ENCODE results near the gene AGO3. TPM values are rescaled to one million over a fixed set of nuclear protein-coding genes. Genes with fewer than 3 reads are reported as not detected.
A peak's percentile ranks its signal among the peaks of the same experiment; 100 is the strongest.
"Not testable (repeated sequence)": the region's sequence is repeated elsewhere in the genome, so short reads cannot be mapped to it uniquely, and the experiment has no call there.

Gene AGO3
- total RNA-seq, 1 donor from 2014 or later = 17.5 TPM

DNA sequence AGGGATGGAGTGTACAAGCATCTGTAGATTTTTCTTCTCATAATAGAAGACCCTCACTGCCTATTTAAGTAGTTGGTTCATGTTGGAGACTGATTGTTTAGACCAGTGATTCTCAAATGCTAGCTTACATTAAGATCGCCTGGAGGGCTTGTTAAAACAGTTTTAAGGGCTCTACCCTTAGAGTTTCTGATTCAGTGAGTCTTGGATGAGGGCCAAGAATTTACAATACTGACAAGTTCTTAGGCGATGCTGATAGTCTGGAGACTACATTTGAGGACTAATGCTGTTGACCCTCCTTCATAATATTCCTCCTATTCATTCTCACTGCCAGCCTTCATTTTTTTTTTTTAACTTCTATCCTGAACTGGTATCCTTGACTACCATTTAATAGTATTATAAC lies 15.2 kb upstream of the AGO3 start:
- DNase-seq (ENCODE audit: low spot score) = no peak
- intact Hi-C loops (cut with DNase I) = no loop called here

DNA sequence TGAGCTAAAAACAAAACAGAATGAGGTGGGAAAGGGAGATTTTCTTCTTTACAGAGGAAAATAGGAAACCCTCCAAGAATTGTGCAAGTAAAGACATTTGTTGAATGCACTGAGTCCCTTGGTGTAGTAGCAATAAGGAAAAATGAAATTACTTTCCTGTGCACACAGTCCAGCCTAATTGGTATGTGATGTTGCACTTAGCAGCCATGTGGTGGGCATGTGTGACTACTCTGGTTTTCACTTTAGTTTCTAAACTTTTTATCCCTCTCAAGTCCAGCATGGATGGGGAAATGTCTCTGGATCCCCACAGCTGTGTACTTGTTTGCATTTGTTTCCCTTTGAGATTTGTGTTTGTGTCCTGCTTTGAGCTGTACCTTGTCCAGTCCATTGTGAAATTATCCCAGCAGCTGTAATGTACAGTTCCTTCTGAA lies 7.1 kb upstream of the AGO3 start:
- intact Hi-C loops (cut with DNase I) = no loop called here

DNA sequence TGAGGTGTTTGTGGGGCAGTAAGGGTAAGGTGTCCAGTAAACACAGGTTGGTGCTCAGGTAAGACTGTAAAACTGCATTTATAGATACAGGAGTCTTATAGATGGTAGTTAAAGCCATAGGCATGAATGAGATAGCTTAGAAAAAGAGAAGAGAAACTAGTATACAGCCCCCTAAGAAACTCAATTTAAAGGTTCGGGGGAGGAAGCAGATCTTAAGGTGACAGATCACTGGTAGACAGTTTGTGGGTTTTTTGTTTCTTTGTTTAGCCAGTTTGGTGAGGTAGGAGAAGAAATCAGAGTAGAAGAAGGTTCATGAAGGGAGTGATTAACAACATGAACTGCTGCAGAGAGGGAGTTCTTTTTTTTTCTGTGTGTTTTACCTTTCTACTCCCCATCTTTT lies 6.1 kb upstream of the AGO3 start:
- intact Hi-C loops (cut with DNase I) = no loop called here
- DNase-seq (ENCODE audit: low spot score) = no peak

More for the DNA sequence above, 7.1 kb upstream of the AGO3 start:
- DNase-seq (ENCODE audit: low spot score) = no peak

DNA sequence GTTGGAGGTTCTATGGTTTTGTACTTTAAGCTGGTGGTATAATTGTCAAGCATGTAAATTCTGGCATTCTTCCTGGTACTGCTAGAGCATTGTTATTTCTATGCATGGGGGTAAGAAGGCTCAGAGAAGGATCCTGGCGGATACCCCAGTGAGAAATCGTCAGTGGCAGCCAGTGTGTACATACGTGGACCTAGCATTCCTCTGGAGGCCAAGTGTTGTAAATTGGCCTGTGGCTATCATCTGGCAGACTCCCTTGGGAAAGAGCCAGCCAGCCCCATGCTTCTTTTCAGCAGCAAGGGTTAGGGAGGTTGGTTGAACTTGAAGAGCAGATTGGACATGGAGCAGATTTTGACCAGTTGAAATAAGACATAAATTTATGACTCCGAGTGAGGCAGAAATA lies 5.2 kb upstream of the AGO3 start:
- no peak for DNase-seq (ENCODE audit: low spot score)
- intact Hi-C loops (cut with DNase I) = no loop called here

DNA sequence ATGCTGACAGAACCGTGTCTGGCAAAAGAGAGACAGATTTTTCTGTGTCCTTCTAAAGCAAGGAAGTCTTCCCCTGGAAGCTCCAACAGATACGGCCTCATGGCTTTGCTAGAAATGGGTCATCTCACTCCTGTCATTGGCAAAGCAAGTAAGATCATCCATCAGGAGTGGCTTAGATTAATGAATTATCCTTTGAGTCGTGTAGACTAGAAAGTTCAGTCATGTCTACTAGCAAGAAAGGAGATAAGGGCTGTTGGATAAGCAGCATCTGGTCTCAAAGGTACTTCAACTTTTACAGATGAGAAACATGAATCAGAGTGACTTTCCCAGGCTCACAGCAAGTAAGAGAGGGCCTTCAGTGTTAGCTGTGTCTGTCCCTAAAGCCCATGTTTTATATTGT lies 3.4 kb upstream of the AGO3 start:
- no peak for DNase-seq (ENCODE audit: low spot score)
- intact Hi-C loops (cut with DNase I) = no loop called here

DNA sequence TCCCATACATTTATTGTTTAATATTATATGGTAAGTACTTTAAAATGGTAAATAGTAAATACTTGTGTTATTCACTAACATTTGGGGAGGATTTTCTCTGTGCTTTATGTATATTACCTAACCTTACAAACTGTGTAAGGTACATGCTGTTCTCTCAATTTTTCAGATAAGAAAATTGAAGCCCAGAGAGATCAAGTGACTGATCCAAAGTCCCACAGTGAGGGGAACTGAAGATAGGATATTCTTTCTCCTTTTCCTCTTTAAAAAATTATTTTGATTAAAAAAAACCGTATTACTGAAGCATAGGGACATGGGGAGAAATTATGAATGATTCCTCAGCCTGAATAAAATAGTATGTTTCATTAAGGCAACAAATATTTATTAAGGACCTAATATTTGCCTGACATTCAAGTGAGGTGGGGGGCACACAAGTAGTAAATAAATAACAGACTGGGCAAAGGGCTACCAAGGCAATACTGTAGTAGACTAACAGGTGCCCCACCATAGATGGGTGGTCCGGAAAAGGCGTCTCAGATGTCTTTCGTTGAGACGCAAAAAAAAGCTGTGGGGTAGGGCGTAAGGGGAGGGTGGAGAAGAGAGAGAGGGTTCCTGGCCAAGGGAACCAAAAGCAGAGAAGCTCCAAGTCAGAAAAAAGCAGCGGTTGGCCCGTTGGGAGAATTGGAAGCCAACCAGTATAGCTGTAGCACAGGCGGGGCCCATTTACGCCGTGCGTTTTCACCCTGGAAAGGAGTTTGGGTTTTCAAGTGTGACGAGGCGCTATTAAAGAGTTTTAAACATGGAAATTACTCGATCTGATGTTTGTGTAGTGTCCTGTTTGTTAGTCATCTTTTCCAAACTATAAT lies 944 bp upstream of the AGO3 start:
- DNase-seq (ENCODE audit: low spot score) = peak; percentile 82
- intact Hi-C loops (cut with DNase I) = loop anchor here (5.0 kb wide), 1 partner anchor 48 kb away; the partner anchor contains the start of gene AGO1

DNA sequence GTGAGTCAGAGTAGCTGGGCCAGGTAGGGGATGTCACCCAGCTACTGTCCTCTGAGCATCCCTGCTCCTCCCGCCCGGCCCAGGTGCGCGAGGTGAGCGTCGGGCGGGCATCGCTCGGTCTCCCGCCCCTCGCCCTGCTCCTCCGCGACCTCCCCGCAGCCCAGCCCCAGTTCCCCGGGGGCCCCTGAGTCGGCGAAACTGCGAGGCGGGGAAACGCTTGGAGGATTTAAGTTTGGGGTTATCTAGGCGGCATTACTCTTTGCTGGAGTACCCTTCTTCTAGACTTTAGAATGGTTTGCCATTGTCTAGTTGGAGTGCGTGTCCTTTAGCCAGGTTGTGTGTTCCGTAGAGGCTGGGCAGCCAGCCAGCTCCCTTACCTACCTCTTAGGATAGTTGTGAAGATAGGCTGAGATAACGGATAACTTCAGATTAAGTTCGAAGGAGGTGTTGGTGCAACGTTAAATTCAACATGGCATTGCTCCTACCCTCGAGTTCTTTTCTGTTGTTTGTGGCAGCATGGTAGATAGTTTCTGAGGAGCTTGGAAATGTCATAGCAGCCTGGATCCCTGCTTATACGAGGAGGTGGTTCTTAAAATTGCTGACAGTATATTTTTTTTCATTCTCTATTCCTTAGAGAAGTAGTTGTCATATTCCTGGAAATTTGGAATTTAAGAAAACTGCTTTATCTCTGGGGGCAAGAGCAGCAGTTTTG lies 697 bp downstream of the AGO3 start:
- DNase-seq (ENCODE audit: low spot score) = no peak

DNA sequence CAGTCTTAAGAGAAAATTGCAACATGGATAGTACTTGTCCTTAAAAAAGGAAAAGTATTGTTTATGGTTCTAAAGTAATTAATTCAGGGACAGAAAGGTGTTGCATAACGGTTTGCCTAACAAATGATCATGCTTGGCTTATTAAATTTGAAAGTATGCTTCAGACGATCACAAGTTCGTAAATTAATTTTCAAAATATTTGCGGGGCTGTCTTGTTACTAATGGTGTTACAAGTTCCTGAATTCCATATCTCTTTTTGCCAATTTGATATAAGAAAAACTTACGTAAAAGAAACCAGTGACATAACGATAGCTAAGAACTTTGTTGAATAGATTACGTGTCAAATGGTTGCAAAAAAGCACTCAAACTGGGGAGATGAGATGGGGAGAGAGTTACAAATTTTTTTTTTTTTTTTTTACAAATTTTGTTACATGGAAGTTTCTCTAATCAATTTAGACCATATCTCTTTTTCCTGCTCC lies 1.3 kb downstream of the AGO3 start:
- DNase-seq (ENCODE audit: low spot score) = no peak
- intact Hi-C loops (cut with DNase I) = loop anchor here (5.0 kb wide), 1 partner anchor 50 kb away; the partner anchor contains the start of gene AGO1

More for the DNA sequence above, 697 bp downstream of the AGO3 start:
- intact Hi-C loops (cut with DNase I) = loop anchor here (5.0 kb wide), 1 partner anchor 49 kb away; the partner anchor contains the start of gene AGO1

DNA sequence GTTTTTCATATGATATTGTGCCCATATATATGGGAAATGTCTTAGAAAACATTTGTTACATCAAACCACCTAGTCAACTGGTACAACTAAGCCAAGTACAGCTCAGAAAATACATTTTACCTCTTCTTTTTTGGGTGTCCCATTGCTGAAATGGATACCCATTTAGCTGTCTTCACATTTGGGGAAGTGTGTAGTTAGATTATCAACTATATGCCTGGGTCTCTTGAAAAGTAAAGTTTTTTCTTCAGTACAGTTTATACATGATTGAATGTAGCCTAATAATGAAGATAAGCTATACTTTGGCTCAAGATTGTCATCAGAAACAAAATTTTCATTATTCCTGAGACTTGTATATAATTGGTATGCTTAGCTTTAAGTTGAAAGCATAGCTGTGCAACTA lies 2.0 kb downstream of the AGO3 start:
- intact Hi-C loops (cut with DNase I) = loop anchor here (5.0 kb wide), 1 partner anchor 51 kb away; the partner anchor contains the start of gene AGO1
- no peak for DNase-seq (ENCODE audit: low spot score)

DNA sequence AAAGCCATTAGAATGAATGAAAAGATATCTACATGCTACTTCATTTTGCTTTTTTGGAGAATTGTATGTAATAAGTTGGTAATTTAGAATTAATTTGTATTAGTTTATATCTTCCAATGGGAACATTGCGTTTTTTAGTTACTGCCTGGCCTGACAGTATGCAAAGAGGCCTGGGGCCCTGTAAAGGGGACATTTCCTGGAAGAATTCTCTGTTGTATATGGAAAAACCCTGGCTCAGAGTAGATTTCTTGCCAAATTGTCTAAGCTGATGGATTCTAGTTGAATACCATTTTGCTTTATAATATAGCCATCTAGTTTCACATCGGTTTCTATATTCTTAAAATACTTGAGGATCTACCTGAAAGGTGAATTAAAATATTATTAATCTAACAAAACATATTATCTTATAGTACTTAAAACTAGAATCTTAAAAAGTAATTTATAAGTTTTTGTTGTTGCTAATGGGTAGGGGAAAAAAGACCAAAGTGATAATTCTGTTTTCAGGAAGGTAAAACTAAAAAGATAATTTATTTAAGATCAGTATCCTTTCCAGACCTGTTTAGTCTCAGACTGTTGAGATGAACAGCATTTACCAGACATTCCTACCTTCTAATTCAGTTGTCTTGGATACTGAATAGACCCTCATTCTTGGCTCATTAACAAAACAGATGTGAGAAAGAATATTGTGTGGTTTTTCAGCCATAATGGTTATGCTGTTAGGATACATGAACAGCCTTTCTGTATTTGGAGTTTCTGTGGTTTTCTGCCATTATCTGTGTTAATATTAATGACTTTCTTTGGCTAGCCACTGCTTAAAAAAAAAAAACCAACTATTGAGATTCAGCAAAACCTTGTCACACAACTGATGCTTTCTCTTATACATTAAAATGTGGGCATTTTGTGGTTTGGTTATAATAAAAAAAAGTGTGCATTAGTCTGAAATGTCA lies 4.8 kb downstream of the AGO3 start:
- intact Hi-C loops (cut with DNase I) = no loop called here
- no peak for DNase-seq (ENCODE audit: low spot score)

DNA sequence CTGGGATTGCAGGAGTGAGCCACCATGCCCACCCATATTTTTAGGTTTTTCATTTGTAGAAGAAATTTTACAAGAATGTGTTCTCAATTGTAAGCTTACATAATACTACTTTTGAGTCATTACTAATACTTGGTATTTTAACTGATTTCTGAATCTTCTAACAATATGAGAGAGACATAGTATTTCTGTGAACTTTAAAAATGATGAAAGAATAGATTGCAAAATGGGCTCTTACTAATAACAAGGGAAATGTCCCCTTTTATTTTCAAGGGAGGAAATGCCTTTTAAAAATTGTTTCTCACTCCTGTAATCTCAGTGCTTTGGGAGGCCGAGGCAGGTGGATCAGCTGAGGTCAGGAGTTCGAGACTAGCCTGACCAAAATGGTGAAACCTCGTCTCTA lies 5.9 kb downstream of the AGO3 start:
- DNase-seq (ENCODE audit: low spot score) = no peak

DNA sequence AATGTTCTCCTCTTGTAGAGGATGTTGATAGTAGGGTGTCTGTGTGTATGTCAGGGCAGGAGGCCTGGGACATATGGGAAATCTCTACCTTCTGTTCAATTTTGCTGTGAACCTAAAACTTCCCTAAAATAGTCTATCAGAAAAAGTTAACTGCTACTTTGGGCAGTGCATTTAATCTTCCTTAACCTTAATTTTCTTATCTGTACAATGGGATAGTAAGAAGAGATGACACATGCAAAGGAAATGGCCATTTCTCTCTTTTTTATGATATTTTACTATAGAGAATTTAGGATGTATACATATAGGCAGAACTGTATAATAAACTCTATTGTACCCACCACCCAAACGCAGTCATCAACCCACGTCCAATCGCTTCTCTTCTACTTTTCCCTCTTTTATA lies 8.6 kb downstream of the AGO3 start:
- no peak for DNase-seq (ENCODE audit: low spot score)
- intact Hi-C loops (cut with DNase I) = no loop called here

More for the DNA sequence above, 5.9 kb downstream of the AGO3 start:
- intact Hi-C loops (cut with DNase I) = no loop called here

DNA sequence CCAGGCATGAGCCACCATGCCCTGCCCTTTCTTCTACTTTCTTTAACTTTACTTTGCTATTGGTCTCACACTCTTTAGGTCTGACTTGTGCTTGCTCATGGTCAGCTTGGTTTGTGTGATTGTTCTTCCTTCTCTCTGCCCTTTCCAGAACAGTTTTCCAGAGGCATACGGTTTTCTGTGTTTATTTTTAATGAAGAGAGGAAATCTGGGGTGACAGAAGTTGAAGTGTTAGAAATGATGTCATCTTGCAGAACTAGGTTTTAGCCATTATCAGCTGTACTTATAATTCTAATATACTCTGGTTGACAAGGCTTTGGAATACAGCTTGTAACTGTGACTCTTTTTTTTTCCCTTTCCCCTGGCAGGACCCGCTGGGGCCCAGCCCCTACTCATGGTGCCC lies 14.4 kb downstream of the AGO3 start:
- DNase-seq (ENCODE audit: low spot score) = no peak
- intact Hi-C loops (cut with DNase I) = no loop called here

DNA sequence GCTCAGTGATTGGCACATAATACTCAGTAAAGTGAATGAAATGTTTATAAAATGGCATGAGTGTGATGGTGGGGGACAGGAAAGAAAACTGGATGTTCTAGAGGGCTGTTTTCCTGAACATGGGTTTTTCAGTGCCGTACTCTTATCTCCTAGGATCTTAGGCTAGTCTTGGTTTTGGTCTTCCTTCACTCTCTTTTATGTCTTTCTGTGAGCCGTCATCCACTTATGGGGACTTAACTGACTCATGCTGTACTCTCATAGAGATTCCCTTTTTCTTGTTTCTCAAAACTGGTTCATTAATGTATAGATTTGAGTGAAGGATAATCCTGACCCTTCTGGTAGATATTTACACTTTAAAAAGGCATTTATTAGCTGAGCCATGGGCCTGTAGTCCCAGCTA lies 16.6 kb downstream of the AGO3 start:
- DNase-seq (ENCODE audit: low spot score) = no peak
- intact Hi-C loops (cut with DNase I) = no loop called here

DNA sequence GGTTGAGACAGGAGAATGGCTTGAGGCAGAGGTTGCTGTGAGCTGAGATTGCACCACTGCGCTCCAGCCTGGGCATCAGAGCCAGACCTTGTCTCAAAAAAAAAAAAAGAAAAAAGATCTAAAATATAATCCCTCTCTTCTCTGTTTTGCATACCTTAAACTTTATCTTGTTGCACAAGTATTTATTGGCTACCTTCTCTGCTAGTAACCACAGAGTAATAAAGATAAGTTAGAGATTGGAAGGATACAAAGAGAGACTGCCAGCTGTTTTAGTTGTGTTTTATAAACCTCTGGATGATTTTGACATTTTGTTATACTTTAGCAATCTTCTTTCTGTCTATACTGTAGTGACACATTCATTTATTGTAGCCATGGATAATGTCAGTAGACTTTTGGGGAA lies 27.7 kb downstream of the AGO3 start:
- DNase-seq (ENCODE audit: low spot score) = no peak
- intact Hi-C loops (cut with DNase I) = no loop called here

DNA sequence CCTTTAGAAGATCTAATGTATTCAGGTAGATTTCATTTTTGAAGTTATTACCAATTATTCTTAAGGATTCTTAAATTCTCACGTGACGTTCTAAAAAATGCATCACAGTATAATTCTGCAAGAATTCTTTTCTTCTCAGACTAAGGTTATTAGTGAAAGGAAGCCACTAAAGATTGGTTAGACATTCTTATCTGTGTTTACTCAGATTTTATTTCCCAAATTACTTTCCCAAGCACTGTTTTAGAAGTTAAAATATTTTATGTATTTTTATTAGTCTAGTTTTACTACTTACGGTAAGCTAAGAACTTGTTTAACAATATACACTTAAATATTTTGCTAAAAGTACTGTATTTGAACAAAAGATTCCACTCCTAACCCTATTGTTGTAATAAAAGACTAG lies 28.4 kb downstream of the AGO3 start:
- intact Hi-C loops (cut with DNase I) = no loop called here

DNA sequence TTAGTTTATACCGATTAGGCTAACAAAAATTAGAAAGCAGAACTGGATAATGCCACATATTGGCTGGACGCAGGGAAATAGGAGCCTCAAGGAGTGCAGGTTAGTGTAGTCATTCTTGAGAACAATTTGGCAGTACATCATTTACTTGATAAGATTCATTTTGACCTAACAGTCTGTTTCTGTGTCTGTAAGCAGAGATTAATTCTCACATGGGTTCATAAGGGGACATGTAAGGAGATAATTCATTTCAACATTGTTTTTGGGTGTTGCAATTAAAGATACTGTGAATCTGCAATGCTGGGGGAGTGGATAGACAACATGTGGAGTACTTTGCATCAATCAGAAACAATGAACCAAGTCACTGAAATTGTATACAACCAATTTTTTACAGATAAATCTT lies 32.0 kb downstream of the AGO3 start:
- DNase-seq (ENCODE audit: low spot score) = no peak
- intact Hi-C loops (cut with DNase I) = no loop called here

More for the DNA sequence above, 28.4 kb downstream of the AGO3 start:
- DNase-seq (ENCODE audit: low spot score) = no peak

DNA sequence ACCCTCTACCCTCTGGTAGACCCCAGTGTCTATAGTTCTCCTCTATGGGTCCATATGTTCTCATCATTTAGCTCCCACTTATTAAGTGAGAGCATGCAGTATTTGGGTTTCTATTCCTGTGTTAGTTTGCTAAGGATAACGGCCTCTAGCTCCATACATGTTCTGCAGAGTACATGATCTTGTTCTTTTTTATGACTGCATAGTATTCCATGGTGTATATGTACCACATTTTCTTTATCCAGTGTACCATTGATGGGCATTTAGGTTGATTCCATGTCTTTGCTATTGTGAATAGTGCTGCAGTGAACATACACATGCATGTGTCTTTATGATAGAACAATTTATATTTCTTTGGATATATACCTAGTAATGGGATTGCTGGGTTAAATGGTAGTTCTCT lies 33.4 kb downstream of the AGO3 start:
- DNase-seq (ENCODE audit: low spot score); intact Hi-C loops (cut with DNase I): not testable (repeated sequence)

DNA sequence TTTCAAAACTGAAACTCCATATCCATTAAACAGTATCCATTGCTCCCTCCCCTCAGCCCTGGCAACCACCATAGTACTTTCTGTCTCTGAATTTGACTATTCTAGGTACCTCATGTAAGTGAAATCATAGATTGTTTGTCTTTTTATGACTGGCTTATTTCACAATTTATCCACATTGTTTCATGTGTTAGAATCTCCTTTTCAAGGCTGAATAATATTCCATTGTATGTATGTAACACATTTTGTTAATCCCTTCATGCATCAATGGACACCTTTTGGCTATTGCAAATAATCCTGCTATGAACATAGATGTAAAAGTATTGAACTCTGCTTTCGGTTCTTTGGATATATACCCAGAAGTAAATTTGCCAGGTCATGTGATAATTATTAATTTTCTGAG lies 37.5 kb downstream of the AGO3 start:
- intact Hi-C loops (cut with DNase I) = no loop called here
- no peak for DNase-seq (ENCODE audit: low spot score)

Measured in cardiac septum (tissue), 1 donor.